Mucosa of descending colon (tissue), 3 donors: ENCODE measurements around the gene FIGNL2. TPM values are rescaled to one million over a fixed set of nuclear protein-coding genes. Genes with fewer than 3 reads are reported as not detected.

Source experiments
- ATAC-seq: fragments of 200-7000 bp; cut with Tn5 transposase; one replicate; pipeline ENCODE4 v1.9.1; 2020; ENCODE audit warnings: mild to moderate bottlenecking, moderate library complexity
- DNase-seq, 3 donors: peaks; one replicate each; pipeline ENCODE4 v3.0.0-alpha.2; 2020
- H3K36me3 ChIP-seq: fragments of 200-600 bp; one replicate; pipeline ENCODE4 v1.8.0; 2021; ENCODE audit warnings: low read depth, mild to moderate bottlenecking
- H3K4me1 ChIP-seq: fragments of 200-600 bp; one replicate; pipeline ENCODE4 v1.8.0; 2021; ENCODE audit warnings: low read depth, mild to moderate bottlenecking
- H3K4me3 ChIP-seq: fragments of 200-600 bp; one replicate; pipeline ENCODE4 v1.8.0; 2021; ENCODE audit warnings: mild to moderate bottlenecking
- H3K9me3 ChIP-seq: fragments of 200-600 bp; one replicate; pipeline ENCODE4 v1.8.0; 2021; ENCODE audit warnings: mild to moderate bottlenecking
- CTCF ChIP-seq: fragments of 200-600 bp; IDR thresholded peaks from one replicate; pipeline ENCODE4 v1.8.0; 2022; ENCODE audit warnings: antibody characterized with exemption, mild to moderate bottlenecking
- intact Hi-C, 2 donors: fragments of 100-400 bp; cut with DNase I in 1 of 2; cut with micrococcal nuclease in 1 of 2; formaldehyde crosslinking; loops; one replicate each; pipeline versions ENCODE4 v1.11.0 to v1.11.1; 2022; cut with DNase I, micrococcal nuclease
- total RNA-seq, 3 donors: library from RNA; stranded (reverse); fragmentation: NEBNext Ultra II Directional in 2 of 3; extraction: Animal tissue kit (Norgen Biotek cat#: 25700) in 2 of 3; gene quantifications; one replicate each; pipeline versions ENCODE4 v1.2.1 to v1.2.4, GENCODE V29; 2021 to 2023
- donor health status: DM: no; HTN: no; CAD: no; lungs with moderate emphysema.
- donor health status: DM: no; HTN: no; CAD: no.
- donor health status: DM: no; HTN: yes; CAD: no.

The FIGNL2 gene
- total RNA-seq, 3 donors from 2014 or later, result 0.26 to 0.44 (median 0.34) TPM

- Histone ChIP-seq H3K4me1 (peaks cover 3% of the 10 kb centered on the region), H3K36me3 (no peaks in the 10 kb centered on the region), H3K9me3 (no peaks in the 10 kb centered on the region), H3K4me3 (no peak overlapping the region)
- intact Hi-C loops, result no loop called here
- DNase-seq, result no peak
- no peak for ATAC-seq
- TF ChIP-seq CTCF, result no peak
Measured at GRCh38 chr12:51883295-51883694, 34.8 kb upstream of the FIGNL2 start.

GRCh38 chr12:51879102-51879501, 30.6 kb upstream of the FIGNL2 start:
- Histone ChIP-seq H3K4me3 (no peak overlapping the region), H3K36me3 (no peaks in the 10 kb centered on the region), H3K4me1 (no peaks in the 10 kb centered on the region), H3K9me3 (no peaks in the 10 kb centered on the region)
- no peak for DNase-seq
- TF ChIP-seq CTCF, result no peak
- intact Hi-C loops, result no loop called here
- no peak for ATAC-seq

- H3K9me3 ChIP-seq, result no peaks in the 10 kb centered on the region
- H3K36me3 ChIP-seq, result no peaks in the 10 kb centered on the region
- peaks cover 3% of the 10 kb centered on the region for H3K4me1 ChIP-seq
- intact Hi-C loops, result no loop called here
- DNase-seq, result peak in 1 of 3 donors; percentile 6
- no peak for TF ChIP-seq CTCF
- ATAC-seq, result no peak
- no peak overlapping the region for H3K4me3 ChIP-seq
Measured at GRCh38 chr12:51874486-51874885, 26.0 kb upstream of the FIGNL2 start.

GRCh38 chr12:51874000-51874399, 25.5 kb upstream of the FIGNL2 start:
- DNase-seq, result peak in 1 of 3 donors; percentile 3
- intact Hi-C loops, result no loop called here
- Histone ChIP-seq H3K4me1 (peaks cover 5% of the 10 kb centered on the region), H3K4me3 (no peak overlapping the region), H3K36me3 (no peaks in the 10 kb centered on the region), H3K9me3 (no peaks in the 10 kb centered on the region)
- no peak for ATAC-seq
- TF ChIP-seq CTCF, result no peak

DNA sequence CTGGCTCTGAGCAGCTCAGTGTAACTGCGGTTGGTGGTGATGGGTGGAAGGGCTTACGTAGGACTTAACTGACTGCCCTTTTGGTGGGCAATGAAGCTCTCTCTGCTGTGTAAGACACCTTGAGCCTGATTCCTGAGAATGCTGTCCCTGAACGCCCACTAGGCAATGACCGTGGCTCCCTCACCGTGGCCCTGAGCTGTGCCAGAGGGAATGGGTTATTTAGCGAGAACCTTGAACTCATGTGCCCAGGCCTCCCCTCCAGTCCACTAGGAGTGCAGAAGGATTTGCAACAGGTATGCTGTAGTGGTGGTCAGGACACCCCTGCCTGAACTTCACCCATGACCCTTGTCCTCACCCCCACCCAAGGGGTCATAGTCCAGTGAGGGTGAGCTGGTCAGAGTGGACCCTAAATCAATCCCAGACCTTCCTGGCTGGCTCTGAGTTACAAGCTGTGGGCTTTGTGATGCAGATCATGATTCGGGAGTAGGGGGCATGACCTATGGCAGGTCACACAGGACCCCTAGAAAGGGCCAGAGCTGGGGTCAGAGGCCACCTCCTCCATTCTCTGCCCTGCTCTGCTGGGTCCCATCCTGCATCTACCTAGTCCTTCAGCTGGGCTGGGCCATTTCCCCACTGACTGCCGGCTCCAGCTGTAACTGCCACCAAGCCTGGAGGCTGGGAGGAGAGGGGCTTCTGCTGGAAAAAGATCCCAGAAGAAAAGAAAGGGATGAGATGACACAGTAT, 24.9 kb upstream of the FIGNL2 start:
- Histone ChIP-seq H3K4me3 (no peak overlapping the region), H3K9me3 (no peaks in the 10 kb centered on the region), H3K4me1 (peaks cover 7% of the 10 kb centered on the region), H3K36me3 (no peaks in the 10 kb centered on the region)
- intact Hi-C loops, result no loop called here
- TF ChIP-seq CTCF, result no peak
- ATAC-seq, result no peak
- DNase-seq, result peak in 1 of 3 donors; percentile 10

- intact Hi-C loops, result no loop called here
- ATAC-seq (no peak), DNase-seq (no peak)
- no peaks in the 10 kb centered on the region for H3K9me3 ChIP-seq
- peaks cover 7% of the 10 kb centered on the region for H3K4me1 ChIP-seq
- no peaks in the 10 kb centered on the region for H3K36me3 ChIP-seq
- TF ChIP-seq CTCF, result no peak
- H3K4me3 ChIP-seq, result no peak overlapping the region
Measured at GRCh38 chr12:51872689-51872981, 24.1 kb upstream of the FIGNL2 start.
